ENCODE results near the gene HBB. TPM values are rescaled to one million over a fixed set of nuclear protein-coding genes. Genes with fewer than 3 reads are reported as not detected.

Gene HBB
- total and polyA plus RNA-seq, 2 donors (not counting 1 experiment from before 2014, with no cell fraction given), result 0.22 TPM; not detected in 1

- Histone ChIP-seq H3K4me2 (ENCODE audit: extremely low read depth, insufficient read depth, low read length) (no peak overlapping the region), H4K20me1 (ENCODE audit: control insufficient read depth, extremely low read depth, insufficient read depth, low read length) (no peaks in the 10 kb centered on the region), H3K9me3 (ENCODE audit: control insufficient read depth, insufficient read depth, low read depth, low read length) (no peaks in the 10 kb centered on the region), H3K27ac (ENCODE audit: insufficient read depth, low read length) (no peak overlapping the region), H2AFZ (ENCODE audit: low read length) (no peak overlapping the region), H3K9ac (ENCODE audit: insufficient read depth, low read length) (no peak overlapping the region), H3K79me2 (ENCODE audit: control insufficient read depth, insufficient read depth, low read length) (no peaks in the 10 kb centered on the region), H3K4me3 (replicated peaks in 1 of 4; ENCODE audit: control extremely low read depth in 1 of 4, insufficient read depth in 1 of 4, low read depth in 3 of 4, low read length in 4 of 4) (no peak overlapping the region), H3K4me1 (ENCODE audit: control insufficient read depth, extremely low read depth, insufficient read depth, low read length) (no peaks in the 10 kb centered on the region), H3K36me3 (ENCODE audit: control insufficient read depth, insufficient read depth, low read length) (no peaks in the 10 kb centered on the region), H3K27me3 (ENCODE audit: control insufficient read depth, insufficient read depth, low read length) (no peaks in the 10 kb centered on the region)
- TF ChIP-seq EZH2 (IDR thresholded peaks at IDR 0.05; ENCODE audit: low read length, missing control alignments) (no peak), CTCF (conservative IDR thresholded peaks at IDR 0.05 in 1 of 2, IDR thresholded peaks at IDR 0.05 in 1 of 2; ENCODE audit: low read depth in 1 of 2, low read length in 2 of 2) (no peak)
- DNase-seq (ENCODE audit: low read depth in 2 of 2), result no peak
Observed at GRCh38 chr11:5188201-5188600, 38.7 kb downstream of the HBB start.

DNA sequence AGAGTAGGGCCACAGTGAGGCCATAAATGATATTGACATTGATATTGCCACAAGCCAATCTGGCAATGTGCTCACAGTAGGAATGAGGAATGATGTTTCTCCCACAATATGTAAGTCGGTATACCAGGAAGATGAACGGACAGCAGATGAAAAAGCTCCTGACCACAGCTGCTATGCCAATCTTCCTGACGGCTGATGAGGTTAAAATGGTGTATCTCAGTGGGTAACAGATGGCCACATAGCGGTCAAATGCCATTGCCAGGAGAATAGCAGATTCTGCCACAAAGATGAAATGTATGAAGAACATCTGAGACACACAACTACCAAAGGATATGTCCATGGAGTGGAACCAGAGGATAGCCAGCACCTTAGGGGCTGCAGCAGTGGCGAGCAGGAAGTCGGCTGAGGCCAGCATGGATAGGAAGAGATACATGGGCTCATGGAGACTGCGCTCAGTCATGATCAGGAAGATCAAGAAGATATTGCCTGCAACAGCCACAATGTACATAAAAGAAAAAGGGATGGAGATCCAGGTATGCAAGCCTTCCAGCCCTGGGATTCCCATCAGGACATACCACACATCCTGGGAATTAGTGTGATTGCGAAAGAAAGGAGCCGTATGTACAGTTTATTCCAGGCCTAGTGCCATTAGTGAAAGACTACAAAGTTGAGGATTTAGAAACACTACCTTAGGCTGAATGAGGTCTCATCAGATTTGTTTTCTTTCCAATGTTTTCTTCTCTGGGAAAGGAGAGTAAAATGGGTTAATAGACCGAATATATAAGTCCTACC, 48.6 kb downstream of the HBB start:
- H2AFZ ChIP-seq (ENCODE audit: low read length), result no peak overlapping the region
- no peaks in the 10 kb centered on the region for H3K9me3 ChIP-seq (ENCODE audit: control insufficient read depth, insufficient read depth, low read depth, low read length)
- no peaks in the 10 kb centered on the region for H3K4me1 ChIP-seq (ENCODE audit: control insufficient read depth, extremely low read depth, insufficient read depth, low read length)
- H3K79me2 ChIP-seq (ENCODE audit: control insufficient read depth, insufficient read depth, low read length), result no peaks in the 10 kb centered on the region
- no peaks in the 10 kb centered on the region for H3K27me3 ChIP-seq (ENCODE audit: control insufficient read depth, insufficient read depth, low read length)
- H3K4me2 ChIP-seq (ENCODE audit: extremely low read depth, insufficient read depth, low read length), result no peak overlapping the region
- H4K20me1 ChIP-seq (ENCODE audit: control insufficient read depth, extremely low read depth, insufficient read depth, low read length), result no peaks in the 10 kb centered on the region
- DNase-seq (ENCODE audit: low read depth in 2 of 2), result no peak
- no peak overlapping the region for H3K9ac ChIP-seq (ENCODE audit: insufficient read depth, low read length)
- TF ChIP-seq EZH2 (IDR thresholded peaks at IDR 0.05; ENCODE audit: low read length, missing control alignments), result no peak
- no peak for TF ChIP-seq CTCF (conservative IDR thresholded peaks at IDR 0.05 in 1 of 2, IDR thresholded peaks at IDR 0.05 in 1 of 2; ENCODE audit: low read depth in 1 of 2, low read length in 2 of 2)
- no peaks in the 10 kb centered on the region for H3K36me3 ChIP-seq (ENCODE audit: control insufficient read depth, insufficient read depth, low read length)
- H3K4me3 ChIP-seq (replicated peaks in 1 of 4; ENCODE audit: control extremely low read depth in 1 of 4, insufficient read depth in 1 of 4, low read depth in 3 of 4, low read length in 4 of 4), result no peak overlapping the region
- no peak overlapping the region for H3K27ac ChIP-seq (ENCODE audit: insufficient read depth, low read length)

Other genes starting within 250 kb of the HBB start
- not detected in 2 replicates for gene OR51L1, start 232.2 kb downstream of the HBB start, total RNA-seq
- gene OR51L1, start 232.2 kb downstream of the HBB start, polyA plus RNA-seq, result not detected in 2 replicates
- gene OR52J3, start 180.5 kb downstream of the HBB start, total RNA-seq, result not detected in 2 replicates
- gene OR52J3, start 180.5 kb downstream of the HBB start, polyA plus RNA-seq, result not detected in 2 replicates
- gene OR52E2, start 167.4 kb downstream of the HBB start, total RNA-seq, result not detected in 2 replicates
- gene OR52E2, start 167.4 kb downstream of the HBB start, polyA plus RNA-seq, result not detected in 2 replicates
- not detected in 2 replicates for gene OR52E1, start 157.5 kb downstream of the HBB start, total RNA-seq
- not detected in 2 replicates for gene OR52E1, start 157.5 kb downstream of the HBB start, polyA plus RNA-seq
- gene OR52A5, start 88.7 kb downstream of the HBB start, total RNA-seq, result not detected in 2 replicates
- not detected in 2 replicates for gene OR52A5, start 88.7 kb downstream of the HBB start, polyA plus RNA-seq
- not detected in 2 replicates for gene OR52A1, start 72.3 kb downstream of the HBB start, total RNA-seq
- gene OR52A1, start 72.3 kb downstream of the HBB start, polyA plus RNA-seq, result not detected in 2 replicates
- gene OR51V1, start 26.4 kb downstream of the HBB start, total RNA-seq, result not detected in 2 replicates
- not detected in 2 replicates for gene OR51V1, start 26.4 kb downstream of the HBB start, polyA plus RNA-seq
- gene HBD, start 7.4 kb upstream of the HBB start, total RNA-seq, result 5.9 TPM in 1 of 2 replicates, not detected in the other
- 17.1 and 53.4 TPM in 2 replicates for gene HBD, start 7.4 kb upstream of the HBB start, polyA plus RNA-seq
- gene HBG1, start 22.8 kb upstream of the HBB start, total RNA-seq, result not detected in 2 replicates
- gene HBG1, start 22.8 kb upstream of the HBB start, polyA plus RNA-seq, result 0.41 and 0.46 TPM in 2 replicates
- gene HBG2, start 27.7 kb upstream of the HBB start, total RNA-seq, result not detected in 2 replicates
- 0.93 and 2.6 TPM in 2 replicates for gene HBG2, start 27.7 kb upstream of the HBB start, polyA plus RNA-seq
- gene HBE1, start 42.9 kb upstream of the HBB start, total RNA-seq, result 0.33 TPM in 1 of 2 replicates, not detected in the other
- gene HBE1, start 42.9 kb upstream of the HBB start, polyA plus RNA-seq, result 2.0 and 3.1 TPM in 2 replicates
- gene OR51B4, start 74.9 kb upstream of the HBB start, total RNA-seq, result 0.17 TPM in 1 of 2 replicates, not detected in the other
- gene OR51B4, start 74.9 kb upstream of the HBB start, polyA plus RNA-seq, result not detected in 2 replicates
- not detected in 2 replicates for gene OR51B2, start 97.2 kb upstream of the HBB start, total RNA-seq
- gene OR51B2, start 97.2 kb upstream of the HBB start, polyA plus RNA-seq, result not detected in 2 replicates
- gene OR51B5, start 116.5 kb upstream of the HBB start, total RNA-seq, result 0.17 and 0.26 TPM in 2 replicates
- gene OR51B5, start 116.5 kb upstream of the HBB start, polyA plus RNA-seq, result 0.06 TPM in 1 of 2 replicates, not detected in the other
- gene OR51B6, start 124.4 kb upstream of the HBB start, total RNA-seq, result not detected in 2 replicates
- gene OR51B6, start 124.4 kb upstream of the HBB start, polyA plus RNA-seq, result not detected in 2 replicates
- gene OR51M1, start 156.7 kb upstream of the HBB start, total RNA-seq, result not detected in 2 replicates
- 0.06 TPM in 1 of 2 replicates, not detected in the other for gene OR51M1, start 156.7 kb upstream of the HBB start, polyA plus RNA-seq
- not detected in 2 replicates for gene OR51Q1, start 195.0 kb upstream of the HBB start, total RNA-seq
- not detected in 2 replicates for gene OR51Q1, start 195.0 kb upstream of the HBB start, polyA plus RNA-seq
- 0.17 and 0.26 TPM in 2 replicates for gene OR51I1, start 214.4 kb upstream of the HBB start, total RNA-seq
- gene OR51I1, start 214.4 kb upstream of the HBB start, polyA plus RNA-seq, result not detected in 2 replicates
- gene OR51I2, start 222.3 kb upstream of the HBB start, total RNA-seq, result under 0.01 TPM in 1 of 2 replicates, not detected in the other
- gene OR51I2, start 222.3 kb upstream of the HBB start, polyA plus RNA-seq, result not detected in 2 replicates

Data from fibroblast of lung (primary cell).